Lower leg skin (tissue), 4 donors: ENCODE data around the gene CDK8. TPM values are rescaled to one million over a fixed set of nuclear protein-coding genes. Genes with fewer than 3 reads are reported as not detected.
"Not testable (repeated sequence)": the region's sequence is repeated elsewhere in the genome, so short reads cannot be mapped to it uniquely, and the experiment has no call there.

Experiments
- DNase-seq, 2 donors: peaks; one replicate each; pipeline ENCODE4 v3.0.0-alpha.2; 2019; ENCODE audit warnings: low spot score in 2 of 2
- H3K4me3 ChIP-seq: fragments of 200-600 bp; sonication (generic); 2 replicates; pipeline ENCODE4 v1.5.1; 2017; ENCODE audit warnings: mild to moderate bottlenecking, low read depth; ENCODE audit not compliant: poor library complexity, severe bottlenecking
- POLR2A ChIP-seq, 2 donors: fragments of 450-650 bp; IDR thresholded peaks; one replicate each; pipeline ENCODE4 v1.6.1; 2016 to 2017; ENCODE audit warnings: antibody characterized with exemption in 2 of 2, mild to moderate bottlenecking in 1 of 2, moderate library complexity in 1 of 2
- WGBS, 2 donors: methylation state at CpG; one replicate each; pipeline ENCODE4 v1.1.5; 2018; 5-methylcytosine and 5-hydroxymethylcytosine counted together
- intact Hi-C: fragments of 100-400 bp; cut with DNase I; formaldehyde crosslinking; loops from one replicate; pipeline ENCODE4 v1.15.0; 2023; ENCODE audit warnings: low total_unique reads
- total RNA-seq, 4 donors: library from RNA; depleted of rRNA; stranded (reverse); fragments of >200 nt; gene quantifications; one replicate each; pipeline ENCODE4 v1.1.0, GENCODE V29; 2016
- TF ChIP-seq, protein P1 (sequence below), 3 donors: fragments of 450-650 bp; IDR thresholded peaks; one replicate each; pipeline ENCODE4 v1.5.1; 2016; ENCODE audit warnings: antibody characterized with exemption in 3 of 3, mild to moderate bottlenecking in 3 of 3, moderate library complexity in 2 of 3

Gene CDK8
- total RNA-seq, 4 donors from 2014 or later: 7.4 to 11.5 (median 10.4) TPM

DNA sequence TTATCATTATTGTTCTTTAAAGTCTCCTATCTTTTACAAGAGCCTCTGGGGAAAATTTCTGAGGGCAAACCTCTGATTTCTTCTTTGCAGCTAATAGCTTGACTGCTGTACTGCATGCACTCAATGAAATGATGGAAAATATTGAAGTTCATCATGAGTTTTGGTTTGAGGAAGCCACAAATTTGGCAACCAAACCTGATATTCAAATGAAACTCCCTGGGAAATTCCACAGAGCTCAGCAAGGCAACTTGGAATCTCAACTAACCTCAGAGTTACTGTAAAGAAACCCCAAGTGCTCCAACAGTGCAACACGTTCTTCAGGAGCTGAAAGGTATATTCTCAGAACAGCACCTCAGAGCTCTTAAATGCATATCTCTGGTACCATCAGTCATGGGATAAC lies 17.6 kb upstream of the CDK8 start:
- TF ChIP-seq, protein P1, sequence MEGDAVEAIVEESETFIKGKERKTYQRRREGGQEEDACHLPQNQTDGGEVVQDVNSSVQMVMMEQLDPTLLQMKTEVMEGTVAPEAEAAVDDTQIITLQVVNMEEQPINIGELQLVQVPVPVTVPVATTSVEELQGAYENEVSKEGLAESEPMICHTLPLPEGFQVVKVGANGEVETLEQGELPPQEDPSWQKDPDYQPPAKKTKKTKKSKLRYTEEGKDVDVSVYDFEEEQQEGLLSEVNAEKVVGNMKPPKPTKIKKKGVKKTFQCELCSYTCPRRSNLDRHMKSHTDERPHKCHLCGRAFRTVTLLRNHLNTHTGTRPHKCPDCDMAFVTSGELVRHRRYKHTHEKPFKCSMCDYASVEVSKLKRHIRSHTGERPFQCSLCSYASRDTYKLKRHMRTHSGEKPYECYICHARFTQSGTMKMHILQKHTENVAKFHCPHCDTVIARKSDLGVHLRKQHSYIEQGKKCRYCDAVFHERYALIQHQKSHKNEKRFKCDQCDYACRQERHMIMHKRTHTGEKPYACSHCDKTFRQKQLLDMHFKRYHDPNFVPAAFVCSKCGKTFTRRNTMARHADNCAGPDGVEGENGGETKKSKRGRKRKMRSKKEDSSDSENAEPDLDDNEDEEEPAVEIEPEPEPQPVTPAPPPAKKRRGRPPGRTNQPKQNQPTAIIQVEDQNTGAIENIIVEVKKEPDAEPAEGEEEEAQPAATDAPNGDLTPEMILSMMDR (IDR thresholded peaks at IDR 0.05): no peak
- TF ChIP-seq POLR2A (IDR thresholded peaks at IDR 0.05): no peak
- 8 to 20% methylated on average over 1 of the region's 1 CpG for WGBS, 2 donors
- intact Hi-C loops: no loop called here
- H3K4me3 ChIP-seq: no peak overlapping the region
- DNase-seq: no peak

DNA sequence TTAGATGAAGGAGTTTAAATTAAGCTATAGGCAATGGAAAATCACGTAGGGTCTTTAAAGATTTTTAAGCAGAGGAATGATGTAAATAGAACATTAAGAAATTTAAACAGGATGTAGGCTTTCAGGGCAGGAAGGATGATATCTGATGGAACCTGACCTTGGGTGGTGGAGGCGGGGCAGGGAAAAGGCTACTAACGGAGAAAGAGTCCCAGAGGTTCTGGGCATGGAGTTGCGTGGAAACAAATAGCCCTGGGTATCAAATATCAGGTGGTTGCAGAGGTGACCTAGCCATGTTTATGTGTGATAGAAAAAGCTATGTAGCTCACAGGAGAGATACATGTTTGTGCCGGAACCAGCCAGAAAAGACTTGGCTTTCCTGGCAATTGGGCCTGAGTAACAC lies 7.8 kb upstream of the CDK8 start:
- no peak overlapping the region for H3K4me3 ChIP-seq
- WGBS, 2 donors: 77 to 78% methylated on average over 5 of the region's 5 CpGs
- intact Hi-C loops: no loop called here
- no peak for DNase-seq
- TF ChIP-seq POLR2A (IDR thresholded peaks at IDR 0.05): no peak

DNA sequence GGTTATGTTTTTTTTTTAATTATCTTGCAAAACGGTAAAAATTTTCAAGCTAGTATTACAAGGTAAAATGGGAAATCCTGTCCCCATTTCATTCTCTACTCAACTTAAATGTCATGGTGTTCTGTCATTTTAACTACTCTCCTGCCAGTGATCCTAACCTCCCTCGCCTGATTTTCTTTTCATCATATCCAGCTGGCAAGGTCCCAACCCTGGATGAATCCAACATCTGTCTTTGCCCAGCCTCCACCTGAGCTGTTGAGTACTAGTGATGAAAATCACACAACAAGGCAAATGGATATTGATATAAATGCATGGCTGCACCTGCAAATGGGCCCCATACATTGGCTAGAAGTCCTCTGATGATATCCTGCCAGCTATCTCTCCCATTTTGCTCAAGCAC lies 6.9 kb upstream of the CDK8 start:
- TF ChIP-seq, protein P1 (IDR thresholded peaks at IDR 0.05): no peak
- TF ChIP-seq POLR2A (IDR thresholded peaks at IDR 0.05): no peak
- no peak overlapping the region for H3K4me3 ChIP-seq
- no peak for DNase-seq
- 44 to 45% methylated on average over 2 of the region's 2 CpGs for WGBS, 2 donors
- intact Hi-C loops: no loop called here

DNA sequence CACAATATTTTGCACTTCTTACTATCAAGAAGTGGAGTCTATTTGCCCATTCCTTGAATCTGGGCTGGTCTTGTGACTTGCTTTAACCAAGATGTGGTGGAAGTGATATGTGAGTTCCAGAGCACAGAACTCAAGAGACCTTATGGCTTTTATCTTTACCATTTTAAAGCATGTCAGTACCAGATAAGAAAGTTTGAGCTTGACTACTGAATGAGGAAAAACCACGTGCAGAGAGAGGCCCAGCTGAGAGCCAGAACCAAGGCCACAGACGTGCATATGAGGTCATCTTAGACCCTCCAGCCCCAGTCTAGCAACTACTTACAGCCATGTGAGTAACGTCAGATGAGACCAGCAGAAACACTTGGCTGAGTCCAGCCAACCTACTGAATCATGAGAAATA lies 6.3 kb upstream of the CDK8 start:
- intact Hi-C loops: no loop called here
- 47 to 60% methylated on average over 3 of the region's 3 CpGs for WGBS, 2 donors
- TF ChIP-seq, protein P1 (IDR thresholded peaks at IDR 0.05): no peak
- TF ChIP-seq POLR2A (IDR thresholded peaks at IDR 0.05): no peak
- DNase-seq: no peak
- no peak overlapping the region for H3K4me3 ChIP-seq

DNA sequence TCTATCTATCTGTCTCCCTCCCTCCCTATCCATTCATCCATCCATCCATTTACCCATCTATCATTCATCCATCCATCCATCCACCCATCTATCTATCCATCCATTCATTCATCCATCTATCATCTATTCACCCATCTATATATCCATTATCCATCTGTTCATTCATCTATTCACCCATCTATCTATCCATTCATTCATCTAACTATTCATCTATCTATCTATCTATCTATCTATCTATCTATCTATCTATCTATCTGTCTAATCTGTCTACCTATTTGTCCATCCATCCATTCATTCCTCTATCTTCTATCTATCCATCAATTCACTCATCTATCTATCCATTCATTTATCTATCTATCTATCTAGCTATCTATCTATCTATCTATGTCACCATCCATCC lies 4.4 kb upstream of the CDK8 start:
- TF ChIP-seq, protein P1 (IDR thresholded peaks at IDR 0.05): no peak
- no peak for TF ChIP-seq POLR2A (IDR thresholded peaks at IDR 0.05)
- H3K4me3 ChIP-seq: no peak overlapping the region
- intact Hi-C loops: no loop called here
- DNase-seq: no peak

DNA sequence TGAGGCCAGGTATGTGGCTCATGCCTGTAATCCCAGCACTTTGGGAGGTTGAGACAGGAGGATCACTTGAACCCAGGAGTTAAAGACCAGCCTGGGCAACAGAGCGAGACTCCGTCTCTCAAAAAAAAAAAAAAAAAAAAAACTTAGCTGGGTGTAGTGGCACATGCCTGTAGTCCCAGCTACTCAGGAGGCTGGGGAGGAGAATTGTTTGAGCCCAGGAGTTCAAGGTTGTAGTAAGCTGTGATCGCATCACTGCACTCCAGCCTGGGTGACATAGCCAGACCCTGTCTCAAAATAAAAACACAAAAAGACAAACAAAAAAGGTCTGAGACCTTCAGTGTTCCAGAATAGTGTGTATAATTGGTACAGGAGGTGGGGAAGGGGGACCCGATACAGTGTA lies 1.9 kb upstream of the CDK8 start:
- intact Hi-C loops, H3K4me3 ChIP-seq, DNase-seq: not testable (repeated sequence)
- WGBS, 2 donors: 80 to 95% methylated on average over 4 of the region's 4 CpGs

DNA sequence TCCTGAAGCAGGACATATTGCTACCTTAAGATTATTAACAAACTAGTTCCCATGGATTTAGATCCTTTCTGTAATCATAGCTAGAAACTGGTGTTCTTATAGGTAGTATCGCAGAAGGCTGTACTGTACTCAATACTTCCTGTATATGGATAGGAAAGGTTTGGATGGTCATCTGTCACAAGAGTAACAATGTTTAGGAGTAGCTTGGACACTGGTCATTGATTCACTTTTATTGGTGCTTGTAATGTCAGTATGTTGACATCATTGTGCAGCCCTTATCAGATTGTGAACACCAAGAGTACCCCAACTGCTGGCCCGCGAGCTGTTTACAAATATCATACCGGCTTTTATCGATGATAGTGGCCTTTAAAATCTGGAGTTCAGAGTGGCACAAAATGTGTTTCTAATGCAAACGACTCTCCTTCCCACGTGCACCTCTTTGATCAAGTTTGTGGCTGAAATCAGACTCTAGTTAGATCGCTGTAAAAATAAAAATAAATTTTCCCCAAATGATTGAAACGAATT lies 605 bp upstream of the CDK8 start:
- WGBS, 2 donors: 42 to 44% methylated on average over 9 of the region's 9 CpGs
- no peak for TF ChIP-seq POLR2A (IDR thresholded peaks at IDR 0.05)
- TF ChIP-seq, protein P1 (IDR thresholded peaks at IDR 0.05): no peak
- intact Hi-C loops: no loop called here
- H3K4me3 ChIP-seq: no peak overlapping the region
- no peak for DNase-seq
